CD4-positive, alpha-beta T cell treated with Interleukin-12 subunit alpha and Interleukin-12 subunit beta, for 1 hour (primary cell): Measurements from ENCODE around the gene SEL1L3.

Source experiments
- DNase-seq: peaks from one replicate; pipeline ENCODE4 v3.0.0-alpha.2; 2020

The SEL1L3 gene

GRCh38 chr4:25786497-25787065 is 76.2 kb downstream of the SEL1L3 start:
- DNase-seq, result no peak

- DNase-seq, result no peak
Measured at GRCh38 chr4:25783943-25784342, 78.8 kb downstream of the SEL1L3 start.

- DNase-seq, result no peak
Measured at GRCh38 chr4:25783126-25783525, 79.7 kb downstream of the SEL1L3 start.

GRCh38 chr4:25782482-25782881 is 80.3 kb downstream of the SEL1L3 start:
- DNase-seq, result no peak

- DNase-seq, result no peak
Measured at GRCh38 chr4:25779021-25779420, 83.8 kb downstream of the SEL1L3 start.

- no peak for DNase-seq
Measured at GRCh38 chr4:25776795-25777194, 86.0 kb downstream of the SEL1L3 start.

GRCh38 chr4:25775166-25775565 is 87.6 kb downstream of the SEL1L3 start:
- DNase-seq, result no peak

GRCh38 chr4:25773358-25773757 is 89.4 kb downstream of the SEL1L3 start:
- DNase-seq, result no peak

GRCh38 chr4:25771672-25772071 is 91.1 kb downstream of the SEL1L3 start:
- no peak for DNase-seq

- DNase-seq, result no peak
Measured at GRCh38 chr4:25770847-25771246, 91.9 kb downstream of the SEL1L3 start.

GRCh38 chr4:25769251-25769650 is 93.5 kb downstream of the SEL1L3 start:
- no peak for DNase-seq

GRCh38 chr4:25767877-25768725 is 94.7 kb downstream of the SEL1L3 start:
- peak; percentile 27 for DNase-seq

GRCh38 chr4:25760518-25761157 is 102.2 kb downstream of the SEL1L3 start:
- DNase-seq, result no peak

- DNase-seq, result no peak
Measured at GRCh38 chr4:25760048-25760447, 102.7 kb downstream of the SEL1L3 start.

GRCh38 chr4:25759101-25759500 is 103.7 kb downstream of the SEL1L3 start:
- no peak for DNase-seq

- no peak for DNase-seq
Measured at GRCh38 chr4:25757452-25757851, 105.3 kb downstream of the SEL1L3 start.

- no peak for DNase-seq
Measured at GRCh38 chr4:25756503-25756902, 106.3 kb downstream of the SEL1L3 start.

- no peak for DNase-seq
Measured at GRCh38 chr4:25755911-25756310, 106.9 kb downstream of the SEL1L3 start.

GRCh38 chr4:25753239-25753638 is 109.5 kb downstream of the SEL1L3 start:
- no peak for DNase-seq

GRCh38 chr4:25750874-25751273 is 111.9 kb downstream of the SEL1L3 start:
- DNase-seq, result no peak

- no peak for DNase-seq
Measured at GRCh38 chr4:25749150-25749794, 113.5 kb downstream of the SEL1L3 start.

GRCh38 chr4:25743971-25744370 is 118.8 kb downstream of the SEL1L3 start:
- no peak for DNase-seq

GRCh38 chr4:25729564-25729963 is 133.2 kb downstream of the SEL1L3 start:
- no peak for DNase-seq

GRCh38 chr4:25728886-25729285 is 133.9 kb downstream of the SEL1L3 start:
- no peak for DNase-seq
